ENCODE measurements around the gene COL18A1.

- TF ChIP-seq CTCF (optimal IDR thresholded peaks at IDR 0.05 in 1 of 3, IDR thresholded peaks at IDR 0.05 in 1 of 3, conservative IDR thresholded peaks at IDR 0.05 in 1 of 3; ENCODE audit: extremely low read depth in 1 of 3, insufficient read depth in 2 of 3, low read length in 3 of 3) (no peak), EZH2 (IDR thresholded peaks at IDR 0.05; ENCODE audit: low read length) (no peak)
Measured at GRCh38 chr21:45361033-45361997, 43.6 kb upstream of the COL18A1 start.

All from keratinocyte (primary cell).